ENCODE measurements around the gene AKR1D1. TPM values are rescaled to one million over a fixed set of nuclear protein-coding genes. Genes with fewer than 3 reads are reported as not detected.

The AKR1D1 gene
- total RNA-seq, 1 experiment from 2014 or later = not detected

DNA sequence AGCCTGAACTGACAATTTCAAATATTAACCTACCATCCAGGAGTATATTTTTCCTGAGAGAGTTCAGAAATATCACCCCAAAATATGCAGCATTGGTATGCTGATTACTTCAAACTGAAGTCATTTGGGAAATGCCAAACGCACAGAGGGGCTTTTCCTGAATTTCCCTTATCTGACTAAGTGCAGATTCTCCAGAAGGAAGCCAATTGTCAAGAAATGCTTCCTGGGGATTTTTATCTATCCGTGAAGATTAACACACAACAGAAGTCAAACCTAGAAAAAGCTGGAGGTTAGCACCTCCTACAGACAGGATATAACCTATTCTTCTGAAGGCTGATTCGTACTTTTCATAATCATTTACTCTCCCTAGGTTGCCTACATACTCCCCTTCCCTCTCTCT is 91.0 kb downstream of the AKR1D1 start:
- Histone ChIP-seq H3K4me3 (ENCODE audit: low read length) (no peak overlapping the region), H3K9me3 (ENCODE audit: low read length) (no peaks in the 10 kb centered on the region), H3K36me3 (ENCODE audit: low read depth, low read length) (no peaks in the 10 kb centered on the region), H2AFZ (ENCODE audit: low read length) (no peak overlapping the region), H3K9me2 (replicated peaks; ENCODE audit: low read length) (no peaks in the 10 kb centered on the region), H4K20me1 (ENCODE audit: low read length) (no peaks in the 10 kb centered on the region), H3K79me2 (ENCODE audit: low read length) (no peaks in the 10 kb centered on the region), H3K9ac (ENCODE audit: low read length) (no peak overlapping the region), H3K4me1 (ENCODE audit: insufficient read depth, low read length) (no peaks in the 10 kb centered on the region), H3K4me2 (ENCODE audit: low read length) (no peak overlapping the region), H3F3A (ENCODE audit: low read length, unreplicated experiment) (no peaks in the 10 kb centered on the region), H3K27ac (ENCODE audit: low read length) (no peak overlapping the region), H3K27me3 (ENCODE audit: low read length) (no peaks in the 10 kb centered on the region)
- intact Hi-C loops (cut with micrococcal nuclease) = no loop called here
- CTCF ChIA-PET = no interaction called here
- no TSS peak for BruUV-seq (replicated peaks)
- POLR2A ChIA-PET (ENCODE audit: unreplicated experiment) = no interaction called here
- ATAC-seq (no peak), DNase-seq (no peak)
- TF ChIP-seq CTCF (conservative IDR thresholded peaks at IDR 0.05; ENCODE audit: low read depth, low read length) (no peak), EZH2 (IDR thresholded peaks at IDR 0.05; ENCODE audit: low read length, unreplicated experiment) (no peak), EZH2phosphoT487 (IDR thresholded peaks at IDR 0.05; ENCODE audit: borderline replicate concordance, low read length) (no peak)

- Histone ChIP-seq H3F3A (ENCODE audit: low read length, unreplicated experiment) (no peaks in the 10 kb centered on the region), H4K20me1 (ENCODE audit: low read length) (no peaks in the 10 kb centered on the region), H3K9ac (ENCODE audit: low read length) (no peak overlapping the region), H3K27me3 (ENCODE audit: low read length) (no peaks in the 10 kb centered on the region), H3K27ac (ENCODE audit: low read length) (no peak overlapping the region), H3K36me3 (ENCODE audit: low read depth, low read length) (no peaks in the 10 kb centered on the region), H3K79me2 (ENCODE audit: low read length) (no peaks in the 10 kb centered on the region), H3K4me2 (ENCODE audit: low read length) (no peak overlapping the region), H3K4me3 (ENCODE audit: low read length) (no peak overlapping the region), H3K4me1 (ENCODE audit: insufficient read depth, low read length) (no peaks in the 10 kb centered on the region), H3K9me3 (ENCODE audit: low read length) (no peaks in the 10 kb centered on the region), H3K9me2 (replicated peaks; ENCODE audit: low read length) (no peaks in the 10 kb centered on the region), H2AFZ (ENCODE audit: low read length) (no peak overlapping the region)
- ATAC-seq = no peak
- intact Hi-C loops (cut with micrococcal nuclease) = no loop called here
- DNase-seq = no peak
- ChIA-PET POLR2A (ENCODE audit: unreplicated experiment) (no interaction called here), CTCF (no interaction called here)
- no TSS peak for BruUV-seq (replicated peaks)
- TF ChIP-seq CTCF (conservative IDR thresholded peaks at IDR 0.05; ENCODE audit: low read depth, low read length) = no peak
- no peak for TF ChIP-seq EZH2 (IDR thresholded peaks at IDR 0.05; ENCODE audit: low read length, unreplicated experiment)
These were observed 91.6 kb downstream of the AKR1D1 start for GRCh38 chr7:138167869-138168296.

Other genes with a start within 250 kb of the AKR1D1 start
- gene DGKI, start 229.5 kb upstream of the AKR1D1 start, total RNA-seq (2014; rRNA removed) = 0.52 TPM in 1 of 2 replicates, not detected in the other
- gene CREB3L2, start 74.4 kb upstream of the AKR1D1 start, total RNA-seq (2014; rRNA removed) = 9.3 and 18.1 TPM in 2 replicates